ENCODE measurements around the gene WNT11.

WNT11 gene

GRCh38 chr11:76237000-76237649 is 30.8 kb upstream of the WNT11 start:
- no peak for DNase-seq

- peak; percentile 61 for DNase-seq
These were observed 30.0 kb upstream of the WNT11 start for GRCh38 chr11:76236092-76236999.

- DNase-seq, result peak; percentile 97
These were observed 29.2 kb upstream of the WNT11 start for GRCh38 chr11:76235233-76236091.

- no peak for DNase-seq
These were observed 28.3 kb upstream of the WNT11 start for GRCh38 chr11:76234416-76235232.

GRCh38 chr11:76234021-76234415 is 27.7 kb upstream of the WNT11 start:
- DNase-seq, result no peak

GRCh38 chr11:76233196-76233921 is 27.1 kb upstream of the WNT11 start:
- DNase-seq, result no peak

- no peak for DNase-seq
These were observed 25.8 kb upstream of the WNT11 start for GRCh38 chr11:76232026-76232665.

GRCh38 chr11:76231121-76231738 is 24.9 kb upstream of the WNT11 start:
- no peak for DNase-seq

- no peak for DNase-seq
These were observed 24.1 kb upstream of the WNT11 start for GRCh38 chr11:76230392-76230791.

GRCh38 chr11:76229690-76230240 is 23.5 kb upstream of the WNT11 start:
- DNase-seq, result no peak

- no peak for DNase-seq
These were observed 22.5 kb upstream of the WNT11 start for GRCh38 chr11:76228875-76229149.

GRCh38 chr11:76228071-76228874 is 22.0 kb upstream of the WNT11 start:
- DNase-seq, result no peak

- DNase-seq, result no peak
These were observed 20.3 kb upstream of the WNT11 start for GRCh38 chr11:76226626-76227025.

GRCh38 chr11:76225122-76225611 is 18.9 kb upstream of the WNT11 start:
- DNase-seq, result no peak

GRCh38 chr11:76224461-76225121 is 18.3 kb upstream of the WNT11 start:
- no peak for DNase-seq

- DNase-seq, result no peak
These were observed 15.1 kb upstream of the WNT11 start for GRCh38 chr11:76221365-76221764.

GRCh38 chr11:76219243-76219642 is 12.9 kb upstream of the WNT11 start:
- no peak for DNase-seq

- no peak for DNase-seq
These were observed 12.3 kb upstream of the WNT11 start for GRCh38 chr11:76218449-76219178.

All from NCI-H1694 treated with DMSO at 0.1 percent for 48 hours (cell line).